ENCODE measurements around the gene MFSD11. TPM values are rescaled to one million over a fixed set of nuclear protein-coding genes. Genes with fewer than 3 reads are reported as not detected.
A peak's percentile ranks its signal among the peaks of the same experiment; 100 is the strongest.

The MFSD11 gene
- total RNA-seq, 1 donor from 2014 or later: 29.6 TPM

DNA sequence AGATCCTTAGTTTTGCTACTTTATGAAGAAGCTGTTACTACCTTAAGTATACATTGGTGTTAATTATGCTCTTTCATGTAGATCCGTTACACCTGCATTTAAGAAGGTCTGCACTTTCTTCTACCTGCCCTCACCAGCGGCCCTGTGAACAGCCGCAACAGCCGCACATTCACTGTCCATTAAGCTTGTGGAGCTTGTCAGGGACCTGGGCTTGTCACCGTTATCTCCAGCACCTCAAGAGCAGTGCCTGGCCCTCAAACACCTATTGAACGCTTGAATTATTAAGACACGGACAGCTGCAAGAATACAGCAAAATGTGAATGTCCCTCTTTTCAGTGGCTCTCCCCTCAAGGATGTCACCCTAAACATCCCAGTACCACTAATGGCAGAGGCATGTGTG is 24.2 kb upstream of the MFSD11 start:
- H3K9me3 Mint-ChIP-seq: no peaks in the 10 kb centered on the region
- H3K4me3 Mint-ChIP-seq: peak overlapping the region; percentile 17
- DNase-seq (ENCODE audit: low read depth, low spot score): no peak
- TF ChIP-seq, protein P1, sequence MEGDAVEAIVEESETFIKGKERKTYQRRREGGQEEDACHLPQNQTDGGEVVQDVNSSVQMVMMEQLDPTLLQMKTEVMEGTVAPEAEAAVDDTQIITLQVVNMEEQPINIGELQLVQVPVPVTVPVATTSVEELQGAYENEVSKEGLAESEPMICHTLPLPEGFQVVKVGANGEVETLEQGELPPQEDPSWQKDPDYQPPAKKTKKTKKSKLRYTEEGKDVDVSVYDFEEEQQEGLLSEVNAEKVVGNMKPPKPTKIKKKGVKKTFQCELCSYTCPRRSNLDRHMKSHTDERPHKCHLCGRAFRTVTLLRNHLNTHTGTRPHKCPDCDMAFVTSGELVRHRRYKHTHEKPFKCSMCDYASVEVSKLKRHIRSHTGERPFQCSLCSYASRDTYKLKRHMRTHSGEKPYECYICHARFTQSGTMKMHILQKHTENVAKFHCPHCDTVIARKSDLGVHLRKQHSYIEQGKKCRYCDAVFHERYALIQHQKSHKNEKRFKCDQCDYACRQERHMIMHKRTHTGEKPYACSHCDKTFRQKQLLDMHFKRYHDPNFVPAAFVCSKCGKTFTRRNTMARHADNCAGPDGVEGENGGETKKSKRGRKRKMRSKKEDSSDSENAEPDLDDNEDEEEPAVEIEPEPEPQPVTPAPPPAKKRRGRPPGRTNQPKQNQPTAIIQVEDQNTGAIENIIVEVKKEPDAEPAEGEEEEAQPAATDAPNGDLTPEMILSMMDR (conservative IDR thresholded peaks at IDR 0.05): no peak
- H3K4me1 Mint-ChIP-seq: peaks cover 25% of the 10 kb centered on the region
- peaks cover 3% of the 10 kb centered on the region for H3K27me3 Mint-ChIP-seq (ENCODE audit: low read depth)
- peaks cover 2% of the 10 kb centered on the region for H3K36me3 Mint-ChIP-seq (ENCODE audit: low read depth)
- no peak overlapping the region for H3K27ac Mint-ChIP-seq (ENCODE audit: unreplicated experiment)

GRCh38 chr17:76714336-76714735 is 23.6 kb upstream of the MFSD11 start:
- DNase-seq (ENCODE audit: low read depth, low spot score): no peak
- H3K36me3 Mint-ChIP-seq (ENCODE audit: low read depth): peaks cover 4% of the 10 kb centered on the region
- H3K27ac Mint-ChIP-seq (ENCODE audit: unreplicated experiment): no peak overlapping the region
- H3K4me3 Mint-ChIP-seq: peak overlapping the region; percentile 17
- TF ChIP-seq, protein P1 (conservative IDR thresholded peaks at IDR 0.05): no peak
- no peaks in the 10 kb centered on the region for H3K9me3 Mint-ChIP-seq
- peaks cover 20% of the 10 kb centered on the region for H3K4me1 Mint-ChIP-seq
- H3K27me3 Mint-ChIP-seq (ENCODE audit: low read depth): peaks cover 3% of the 10 kb centered on the region

GRCh38 chr17:76714822-76715495 is 23.0 kb upstream of the MFSD11 start:
- TF ChIP-seq, protein P1 (conservative IDR thresholded peaks at IDR 0.05): peak; percentile 89
- Mint-ChIP-seq H3K27ac (ENCODE audit: unreplicated experiment) (no peak overlapping the region), H3K4me3 (peak overlapping the region; percentile 21), H3K9me3 (no peaks in the 10 kb centered on the region), H3K4me1 (peaks cover 13% of the 10 kb centered on the region), H3K36me3 (ENCODE audit: low read depth) (peaks cover 4% of the 10 kb centered on the region), H3K27me3 (ENCODE audit: low read depth) (no peaks in the 10 kb centered on the region)
- DNase-seq (ENCODE audit: low read depth, low spot score): peak; percentile 82

DNA sequence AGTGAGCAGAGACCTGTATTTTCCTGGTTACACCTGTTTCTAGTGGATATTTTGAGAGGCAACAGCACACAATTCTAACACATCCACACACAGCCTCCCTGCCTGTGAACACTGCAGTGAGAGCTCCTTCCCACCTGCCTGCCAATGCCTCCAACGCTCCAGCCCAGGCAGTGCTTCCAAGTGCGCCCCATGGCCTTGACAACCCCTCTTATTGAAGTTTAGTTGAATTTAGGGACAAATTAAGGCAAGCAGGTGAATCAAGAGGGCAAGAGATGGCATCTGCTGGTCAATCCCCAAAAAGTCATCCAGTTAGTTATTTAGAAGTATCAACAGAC is 22.5 kb upstream of the MFSD11 start:
- no peak for DNase-seq (ENCODE audit: low read depth, low spot score)
- H3K4me3 Mint-ChIP-seq: no peak overlapping the region
- no peak overlapping the region for H3K27ac Mint-ChIP-seq (ENCODE audit: unreplicated experiment)
- peaks cover 12% of the 10 kb centered on the region for H3K4me1 Mint-ChIP-seq
- H3K27me3 Mint-ChIP-seq (ENCODE audit: low read depth): no peaks in the 10 kb centered on the region
- H3K9me3 Mint-ChIP-seq: no peaks in the 10 kb centered on the region
- peaks cover 4% of the 10 kb centered on the region for H3K36me3 Mint-ChIP-seq (ENCODE audit: low read depth)
- TF ChIP-seq, protein P1 (conservative IDR thresholded peaks at IDR 0.05): no peak

DNA sequence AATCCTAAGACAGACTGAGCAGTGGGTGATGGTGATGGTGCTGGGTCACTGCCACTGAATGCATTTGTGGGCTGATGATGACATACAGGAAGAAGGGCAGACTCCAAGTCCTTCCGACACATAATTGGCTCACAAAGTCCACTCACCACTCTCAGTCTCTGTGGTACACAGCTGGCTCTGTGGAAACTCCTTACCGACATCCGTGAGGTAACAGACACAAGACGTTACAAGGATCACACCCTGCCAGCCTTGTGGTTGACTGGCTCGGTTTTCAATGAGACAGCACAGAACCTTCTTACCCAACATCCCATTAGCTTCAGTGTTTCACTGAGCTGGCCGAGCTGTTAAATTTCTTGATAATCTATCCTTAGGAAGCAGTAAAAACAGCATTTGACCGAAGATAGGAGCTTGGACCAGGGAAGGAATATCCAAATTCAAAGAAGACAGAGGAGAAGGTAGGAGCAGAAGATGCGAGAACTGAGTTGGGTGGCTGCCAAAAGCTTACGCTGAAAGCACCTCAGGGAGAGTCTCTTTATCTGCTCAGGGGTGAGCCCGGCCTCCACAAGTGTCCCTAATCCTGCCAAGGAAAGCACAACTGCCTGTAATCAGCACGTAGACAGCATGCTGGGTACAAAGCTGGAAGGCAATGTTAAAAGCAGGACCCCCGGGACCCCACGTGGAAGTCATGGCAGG is 21.6 kb upstream of the MFSD11 start:
- Mint-ChIP-seq H3K27me3 (ENCODE audit: low read depth) (no peaks in the 10 kb centered on the region), H3K9me3 (no peaks in the 10 kb centered on the region), H3K27ac (ENCODE audit: unreplicated experiment) (no peak overlapping the region), H3K36me3 (ENCODE audit: low read depth) (peaks cover 9% of the 10 kb centered on the region), H3K4me3 (no peak overlapping the region), H3K4me1 (peaks cover 8% of the 10 kb centered on the region)
- DNase-seq (ENCODE audit: low read depth, low spot score): no peak
- TF ChIP-seq, protein P1 (conservative IDR thresholded peaks at IDR 0.05): no peak
